ENCODE results near the gene MAPK8IP2.
A peak's percentile ranks its signal among the peaks of the same experiment; 100 is the strongest.

- TF ChIP-seq POLR2AphosphoS5 (IDR thresholded peaks at IDR 0.05; ENCODE audit: low read depth, low read length) (no peak), TAF1 (IDR thresholded peaks at IDR 0.05; ENCODE audit: borderline replicate concordance, insufficient read depth, low read length) (no peak), SIN3A (IDR thresholded peaks at IDR 0.05; ENCODE audit: borderline replicate concordance, insufficient read depth, low read length) (peak; percentile 95; the same call in 1 of the 2 replicates)
- TF ChIP-seq, protein P1, sequence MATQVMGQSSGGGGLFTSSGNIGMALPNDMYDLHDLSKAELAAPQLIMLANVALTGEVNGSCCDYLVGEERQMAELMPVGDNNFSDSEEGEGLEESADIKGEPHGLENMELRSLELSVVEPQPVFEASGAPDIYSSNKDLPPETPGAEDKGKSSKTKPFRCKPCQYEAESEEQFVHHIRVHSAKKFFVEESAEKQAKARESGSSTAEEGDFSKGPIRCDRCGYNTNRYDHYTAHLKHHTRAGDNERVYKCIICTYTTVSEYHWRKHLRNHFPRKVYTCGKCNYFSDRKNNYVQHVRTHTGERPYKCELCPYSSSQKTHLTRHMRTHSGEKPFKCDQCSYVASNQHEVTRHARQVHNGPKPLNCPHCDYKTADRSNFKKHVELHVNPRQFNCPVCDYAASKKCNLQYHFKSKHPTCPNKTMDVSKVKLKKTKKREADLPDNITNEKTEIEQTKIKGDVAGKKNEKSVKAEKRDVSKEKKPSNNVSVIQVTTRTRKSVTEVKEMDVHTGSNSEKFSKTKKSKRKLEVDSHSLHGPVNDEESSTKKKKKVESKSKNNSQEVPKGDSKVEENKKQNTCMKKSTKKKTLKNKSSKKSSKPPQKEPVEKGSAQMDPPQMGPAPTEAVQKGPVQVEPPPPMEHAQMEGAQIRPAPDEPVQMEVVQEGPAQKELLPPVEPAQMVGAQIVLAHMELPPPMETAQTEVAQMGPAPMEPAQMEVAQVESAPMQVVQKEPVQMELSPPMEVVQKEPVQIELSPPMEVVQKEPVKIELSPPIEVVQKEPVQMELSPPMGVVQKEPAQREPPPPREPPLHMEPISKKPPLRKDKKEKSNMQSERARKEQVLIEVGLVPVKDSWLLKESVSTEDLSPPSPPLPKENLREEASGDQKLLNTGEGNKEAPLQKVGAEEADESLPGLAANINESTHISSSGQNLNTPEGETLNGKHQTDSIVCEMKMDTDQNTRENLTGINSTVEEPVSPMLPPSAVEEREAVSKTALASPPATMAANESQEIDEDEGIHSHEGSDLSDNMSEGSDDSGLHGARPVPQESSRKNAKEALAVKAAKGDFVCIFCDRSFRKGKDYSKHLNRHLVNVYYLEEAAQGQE (IDR thresholded peaks at IDR 0.05; ENCODE audit: insufficient read depth in 1 of 2, low read depth in 2 of 2, low read length in 2 of 2), result peak; percentile 96 to 99
Measured at GRCh38 chr22:50599816-50600455, 657 bp upstream of the MAPK8IP2 start.
